HG02623 (cell line): ENCODE data around the gene ZNF444.
"Not testable (repeated sequence)": the region's sequence is repeated elsewhere in the genome, so short reads cannot be mapped to it uniquely, and the experiment has no call there.

Experiments
- ATAC-seq: cut with Tn5 transposase; IDR thresholded peaks from one replicate; pipeline ENCODE4 v1.9.1; 2021; ENCODE audit warnings: moderate library complexity; ENCODE audit not compliant: unreplicated experiment

The ZNF444 gene

DNA sequence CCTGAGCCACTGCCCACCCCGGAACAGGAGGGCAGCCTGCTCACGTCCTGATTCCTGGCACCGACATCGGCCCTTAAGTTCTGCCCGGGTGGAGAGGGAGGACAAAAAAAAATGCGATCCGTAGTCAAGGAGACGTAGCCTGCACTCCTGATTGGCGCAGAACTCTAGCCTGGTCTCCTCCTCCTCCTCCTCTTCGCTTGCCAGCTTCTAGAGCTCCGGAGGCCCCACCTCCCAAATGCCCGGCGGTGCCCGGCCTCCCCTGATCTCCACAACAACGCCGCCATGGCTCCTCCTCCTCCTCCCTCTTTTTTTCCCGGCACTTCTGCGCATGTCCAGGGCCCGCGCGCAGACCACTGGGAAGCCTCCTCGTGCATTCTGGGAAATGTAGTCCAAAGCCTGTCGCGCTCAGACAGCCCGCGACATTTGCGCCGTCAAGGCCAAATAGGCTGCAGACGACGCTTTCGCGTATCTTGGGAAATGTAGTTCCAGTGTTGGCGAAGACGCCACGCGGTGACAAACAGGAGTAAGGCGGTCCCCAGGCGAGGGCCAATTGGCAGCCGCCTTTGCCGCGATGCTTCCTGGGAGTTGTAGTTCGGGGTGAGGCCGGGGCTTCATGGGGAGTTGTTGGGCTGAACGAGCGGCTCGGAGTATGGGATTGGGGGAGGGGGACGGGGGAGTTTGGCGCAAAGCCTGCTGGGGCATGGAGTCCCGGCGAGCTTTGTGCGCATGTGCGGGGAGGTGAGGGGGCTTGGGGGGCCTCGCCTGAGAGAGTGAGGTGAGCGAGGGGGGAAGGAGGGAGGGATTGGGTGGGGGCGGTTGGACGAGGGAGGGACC lies at the start of gene ZNF444:
Gene ZNF444 (plus strand): TSS at position 705 of the 834 bp plus-strand sequence. CDS start 5,625 bp downstream, outside the sequence.
- ATAC-seq = peak; percentile 88

DNA sequence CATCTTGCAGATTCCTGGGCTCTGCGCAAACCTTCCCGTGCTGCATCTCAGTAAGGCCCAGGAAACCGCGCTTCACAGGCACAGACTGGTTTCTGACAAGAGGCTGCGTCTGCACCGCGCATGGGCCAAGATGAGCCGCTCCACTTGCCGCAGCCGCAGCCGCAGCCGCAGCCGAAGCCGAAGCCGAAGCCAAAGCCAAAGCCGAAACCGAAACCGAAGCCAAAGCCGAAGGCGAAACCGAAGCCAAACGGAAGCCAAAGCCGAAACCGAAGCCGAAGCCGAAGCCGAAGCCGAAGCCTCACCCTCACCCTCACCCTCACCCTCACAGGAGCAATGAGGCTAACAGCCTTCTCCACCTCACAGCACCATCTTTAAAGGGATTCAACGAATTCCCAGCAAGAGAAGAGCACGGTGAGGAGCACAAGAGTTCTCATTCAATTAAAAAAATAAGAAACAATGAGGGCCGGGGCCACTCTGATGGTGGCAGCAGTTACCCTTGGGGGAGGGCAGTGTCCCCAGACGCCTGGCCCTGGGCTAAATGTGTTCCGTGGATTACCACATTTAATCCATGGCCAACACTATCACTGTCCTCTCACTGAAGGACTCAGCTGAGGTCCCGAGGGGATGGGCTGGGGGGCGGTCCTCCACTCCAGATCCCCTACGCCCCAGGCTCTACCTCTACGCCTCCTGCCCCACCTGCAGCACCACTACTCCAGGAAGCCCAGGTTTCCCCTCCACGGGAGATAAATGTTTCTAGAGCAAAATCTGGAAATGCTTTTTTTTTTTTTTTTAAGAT lies 49.1 kb upstream of the ZNF444 start:
- no peak for ATAC-seq

DNA sequence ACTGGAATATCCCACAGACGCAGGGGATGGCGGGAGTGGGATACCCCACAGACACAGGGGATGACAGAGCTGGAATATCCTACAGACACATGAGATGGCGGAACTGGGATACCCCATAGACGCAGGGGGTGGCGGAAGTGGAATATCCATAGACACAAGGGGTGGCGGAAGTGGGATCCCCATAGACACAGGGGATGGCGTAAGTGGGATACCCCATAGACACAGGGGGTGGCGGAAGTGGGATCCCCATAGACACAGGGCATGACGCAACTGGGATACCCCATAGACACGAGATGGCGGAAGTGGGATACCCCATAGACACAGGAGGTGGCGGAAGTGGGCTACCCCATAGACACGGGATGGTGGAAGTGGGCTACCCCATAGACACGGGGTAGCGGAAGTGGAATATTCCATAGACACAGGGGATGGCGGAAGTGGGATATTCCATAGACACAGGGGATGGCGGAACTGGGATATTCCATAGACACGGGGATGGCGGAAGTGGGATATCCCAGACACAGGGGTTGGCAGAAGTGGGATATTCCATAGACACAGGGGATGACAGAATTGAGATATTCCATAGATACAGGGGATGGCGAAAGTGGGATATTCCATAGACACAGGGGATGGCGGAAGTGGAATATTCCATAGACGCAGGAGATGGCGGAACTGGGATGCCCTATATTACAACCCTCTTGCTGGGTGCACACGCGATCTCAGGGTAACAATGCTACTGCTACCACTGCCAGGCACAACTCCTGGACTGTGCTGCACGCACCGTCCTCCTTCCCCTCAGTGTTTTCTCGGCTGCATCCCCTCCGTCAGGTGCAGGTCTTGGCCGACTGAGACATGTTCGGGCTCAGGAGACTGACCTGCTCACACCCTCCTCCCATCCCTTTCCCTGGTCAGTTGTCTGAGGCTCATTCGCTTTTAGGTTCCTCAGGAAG lies 48.1 kb upstream of the ZNF444 start:
- no peak for ATAC-seq

DNA sequence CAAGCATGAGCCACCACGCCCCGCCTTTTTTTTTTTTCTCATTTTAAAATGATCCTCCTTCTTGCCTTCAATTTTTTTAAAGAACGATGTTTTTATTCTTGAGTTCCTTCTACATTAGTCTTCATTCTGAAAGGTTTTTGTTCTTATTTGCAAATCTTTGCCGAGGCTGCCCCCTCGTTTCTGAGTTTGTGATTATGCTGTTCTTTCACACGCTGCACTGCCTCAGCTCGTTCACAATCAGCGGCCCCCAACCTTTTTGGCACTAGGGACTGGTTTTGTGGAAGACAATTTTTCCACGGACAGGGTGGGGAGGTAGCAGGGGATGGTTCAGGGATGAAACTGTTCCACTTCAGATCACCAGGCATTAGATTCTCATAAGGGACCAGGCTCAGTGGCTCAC lies 46.6 kb upstream of the ZNF444 start:
- ATAC-seq = no peak

DNA sequence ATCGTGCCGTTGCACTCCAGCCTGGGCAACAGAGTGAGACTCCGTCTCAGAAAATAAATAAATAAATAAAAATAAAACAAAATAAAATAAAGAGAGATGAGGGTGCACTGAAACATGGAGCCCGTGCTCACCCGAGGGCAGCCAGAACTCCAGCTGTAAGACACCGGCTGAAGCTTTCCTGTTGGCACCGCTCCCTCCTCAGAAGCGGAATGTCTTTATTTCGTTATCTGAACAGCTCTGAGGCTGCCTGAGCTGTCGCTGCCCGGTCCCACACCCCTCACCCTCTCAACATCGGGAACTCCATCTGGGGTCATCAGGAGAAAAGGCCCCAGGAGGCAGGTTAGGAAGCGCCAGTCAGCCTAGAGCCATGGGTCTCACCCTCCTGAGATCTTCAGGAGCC lies 44.4 kb upstream of the ZNF444 start:
- ATAC-seq = no peak

DNA sequence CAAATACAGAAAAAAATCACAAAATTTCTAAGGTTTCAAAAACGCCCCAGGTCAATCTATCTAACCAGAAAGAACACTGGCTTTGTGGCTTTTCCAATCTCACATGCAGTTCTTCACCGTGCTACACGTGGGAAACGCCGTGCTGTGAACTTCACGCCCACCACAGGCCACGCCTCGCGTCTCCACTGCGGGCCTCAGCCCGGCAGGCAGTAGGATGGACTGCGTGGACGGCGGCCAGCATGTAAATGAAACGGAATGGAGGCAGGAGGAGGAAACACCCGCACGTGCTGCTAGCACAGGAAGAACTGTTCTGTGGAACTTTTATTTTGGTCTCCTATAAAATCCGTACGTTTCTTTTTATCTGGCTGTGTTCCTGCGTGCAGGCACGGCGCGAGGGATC lies 43.8 kb upstream of the ZNF444 start:
- no peak for ATAC-seq

DNA sequence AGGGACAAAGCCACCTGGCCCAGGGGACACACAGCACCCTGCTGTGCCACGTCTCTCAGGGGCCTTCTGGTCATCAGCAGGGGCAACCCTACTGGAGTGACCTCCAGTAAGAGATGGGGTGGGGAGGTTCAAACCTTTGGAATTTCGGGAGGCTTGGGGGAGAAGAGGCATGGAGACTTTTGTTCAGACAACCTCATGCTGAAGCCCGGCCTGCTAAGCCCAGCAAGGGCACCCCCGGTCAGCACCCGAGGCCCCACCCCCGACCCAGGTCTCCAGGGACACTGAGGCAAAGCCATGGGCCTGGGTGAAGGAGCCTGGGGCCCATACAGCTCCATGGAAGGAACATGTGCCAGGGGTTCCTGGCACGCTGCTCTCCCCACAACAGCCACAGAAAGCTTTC lies 43.3 kb upstream of the ZNF444 start:
- no peak for ATAC-seq

DNA sequence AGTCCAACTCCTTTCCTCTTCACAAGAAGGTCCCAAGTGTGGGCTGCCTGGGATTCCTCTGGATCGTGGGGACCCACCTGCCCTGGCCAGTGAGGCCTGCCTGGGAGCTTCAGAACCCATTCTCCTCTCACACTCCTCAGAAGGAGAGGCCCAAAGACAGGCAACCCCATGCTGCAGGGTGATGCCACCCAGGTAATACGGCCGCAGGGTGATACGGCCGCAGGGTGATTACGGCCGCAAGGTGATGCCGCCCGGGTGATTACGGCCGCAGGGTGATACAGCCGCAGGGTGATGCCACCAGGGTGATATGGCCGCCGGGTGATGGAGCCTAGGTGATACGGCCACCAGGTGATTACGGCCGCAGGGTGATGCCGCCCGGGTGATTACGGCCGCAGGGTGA lies 42.9 kb upstream of the ZNF444 start:
- not testable (repeated sequence) for ATAC-seq

DNA sequence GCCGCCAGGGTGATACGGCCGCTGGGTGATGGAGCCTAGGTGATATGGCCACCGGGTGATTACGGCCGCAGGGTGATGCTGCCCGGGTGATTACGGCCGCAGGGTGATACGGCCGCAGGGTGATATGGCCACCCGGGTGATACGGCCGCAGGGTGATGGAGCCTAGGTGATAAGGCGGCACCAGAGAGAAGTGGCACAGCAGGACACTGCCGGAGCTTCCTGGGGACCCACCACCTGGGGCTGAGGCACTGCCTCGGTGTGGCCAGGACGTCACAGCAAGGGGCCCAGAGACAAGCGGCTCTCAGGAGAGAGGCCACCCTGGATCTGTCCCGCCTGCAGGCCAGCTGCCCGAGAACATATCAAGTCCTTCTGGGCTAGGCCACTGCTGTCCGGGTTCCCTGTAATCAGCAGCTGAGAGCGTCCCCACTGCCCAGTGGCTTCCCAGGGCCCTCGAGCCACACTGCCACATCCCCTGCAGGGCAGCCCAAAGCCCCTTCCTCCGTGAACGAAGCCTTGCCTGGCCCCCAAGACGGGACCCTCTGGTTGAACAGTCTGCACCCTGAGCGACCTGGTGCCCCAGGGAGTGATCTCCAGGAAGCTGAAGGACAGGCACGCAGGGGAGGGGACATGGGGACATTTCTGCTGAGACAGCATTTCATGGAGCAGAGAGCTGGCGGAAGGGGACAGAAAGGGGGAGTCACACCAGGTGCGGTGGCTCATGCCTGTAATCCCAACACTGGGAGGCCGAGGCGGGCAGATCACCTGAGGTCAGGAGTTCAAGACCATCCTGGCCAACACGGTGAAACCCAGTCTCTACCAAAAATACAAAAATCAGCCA lies 42.1 kb upstream of the ZNF444 start:
- ATAC-seq = no peak

DNA sequence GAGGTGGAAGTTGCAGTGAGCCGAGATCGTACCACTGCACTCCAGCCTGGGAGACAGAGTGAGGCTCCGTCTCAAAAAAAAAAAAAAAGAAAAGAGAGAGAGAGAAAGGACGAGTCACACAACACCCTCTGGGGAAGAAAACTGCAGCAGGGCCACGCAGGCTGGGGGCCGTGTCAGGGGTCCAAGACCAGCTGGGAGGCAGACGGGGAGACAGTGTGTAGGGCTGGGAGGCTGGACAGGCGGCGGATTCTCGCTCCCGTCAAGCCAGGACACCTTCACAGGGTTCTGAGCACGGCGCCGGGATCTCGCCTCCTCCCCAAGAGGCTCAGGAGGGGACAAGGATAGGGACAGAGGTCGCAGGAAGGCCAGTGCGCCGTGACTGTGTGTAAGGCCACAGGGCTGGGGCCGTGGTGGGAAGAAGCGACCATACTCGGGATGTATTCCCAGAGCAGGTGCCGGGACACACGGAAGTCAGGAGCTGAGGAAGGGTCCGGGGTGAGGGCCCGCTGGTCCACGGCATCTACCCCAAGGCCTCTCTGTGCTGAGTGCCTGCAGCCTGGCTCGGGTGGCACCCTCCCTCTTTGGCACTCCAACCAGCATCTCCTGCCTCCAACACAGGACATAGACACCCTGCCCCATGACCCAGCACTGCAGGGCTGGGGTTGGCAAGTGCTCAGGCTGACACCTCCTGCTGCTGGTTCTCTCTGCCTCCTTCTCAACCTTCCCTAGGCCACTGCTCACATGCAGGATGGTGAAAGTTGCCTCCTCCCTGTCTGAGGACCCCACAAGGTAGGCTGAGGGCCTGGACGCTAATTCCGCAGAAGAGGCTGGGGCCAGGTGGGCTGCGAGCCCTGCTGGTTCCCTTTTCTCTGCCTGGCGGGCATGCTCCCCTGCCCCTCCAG lies 41.2 kb upstream of the ZNF444 start:
- ATAC-seq = no peak

DNA sequence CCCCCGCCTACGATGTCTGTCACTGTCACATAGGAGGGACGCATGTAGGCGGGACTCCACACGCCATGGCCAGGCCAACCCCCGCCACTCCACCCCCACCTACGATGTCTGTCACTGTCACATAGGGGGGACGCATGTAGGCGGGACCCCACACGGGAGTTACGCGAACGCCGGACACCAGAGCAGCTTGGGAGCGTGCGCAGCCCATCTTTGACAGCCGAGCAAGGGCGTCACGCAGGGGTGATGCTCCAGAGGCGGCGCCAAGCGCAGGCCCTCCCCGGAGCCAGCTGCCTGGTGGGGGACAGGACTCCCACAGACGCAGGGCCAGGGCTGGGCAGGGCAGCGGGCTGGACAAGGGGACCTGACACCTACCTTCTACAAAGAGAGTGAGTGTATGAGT lies 40.0 kb upstream of the ZNF444 start:
- ATAC-seq = no peak

DNA sequence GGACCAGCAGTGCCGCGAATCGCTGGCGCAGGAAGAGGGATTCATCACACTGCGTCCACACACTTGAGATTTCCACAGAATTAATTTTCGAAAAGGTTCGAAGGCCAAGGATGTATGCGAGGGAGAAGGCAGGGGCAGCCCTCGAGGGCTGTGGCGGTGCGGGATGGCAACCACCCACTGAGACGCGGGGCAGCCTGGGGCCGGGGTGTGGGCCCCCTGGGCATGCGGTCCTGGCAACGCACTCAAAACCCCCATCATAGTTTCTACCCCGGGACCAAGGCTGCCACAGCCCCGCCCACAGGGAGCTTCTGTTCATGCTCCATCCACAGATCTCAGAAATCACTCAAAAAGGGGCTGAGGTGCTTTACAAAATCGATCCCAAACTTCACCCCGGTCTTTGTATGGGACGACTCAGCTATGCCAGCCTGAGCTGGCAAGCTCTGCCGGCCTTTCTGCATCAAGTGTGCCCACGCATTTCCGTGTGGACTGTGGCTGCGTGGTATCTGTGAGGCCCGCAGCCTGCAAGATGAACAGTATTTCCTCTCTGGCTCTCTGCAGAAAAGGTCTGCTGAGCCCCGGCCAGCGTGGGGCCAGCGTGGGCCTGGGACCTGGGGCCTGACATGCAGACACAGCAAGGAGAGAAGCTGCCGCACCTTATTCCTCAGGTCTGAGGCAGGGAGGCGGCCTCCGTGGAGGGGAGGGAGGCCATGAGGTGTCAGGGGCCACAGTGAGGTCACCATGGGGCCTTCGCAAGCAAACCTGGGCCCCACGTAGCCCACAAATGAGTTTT lies 39.1 kb upstream of the ZNF444 start:
- no peak for ATAC-seq

DNA sequence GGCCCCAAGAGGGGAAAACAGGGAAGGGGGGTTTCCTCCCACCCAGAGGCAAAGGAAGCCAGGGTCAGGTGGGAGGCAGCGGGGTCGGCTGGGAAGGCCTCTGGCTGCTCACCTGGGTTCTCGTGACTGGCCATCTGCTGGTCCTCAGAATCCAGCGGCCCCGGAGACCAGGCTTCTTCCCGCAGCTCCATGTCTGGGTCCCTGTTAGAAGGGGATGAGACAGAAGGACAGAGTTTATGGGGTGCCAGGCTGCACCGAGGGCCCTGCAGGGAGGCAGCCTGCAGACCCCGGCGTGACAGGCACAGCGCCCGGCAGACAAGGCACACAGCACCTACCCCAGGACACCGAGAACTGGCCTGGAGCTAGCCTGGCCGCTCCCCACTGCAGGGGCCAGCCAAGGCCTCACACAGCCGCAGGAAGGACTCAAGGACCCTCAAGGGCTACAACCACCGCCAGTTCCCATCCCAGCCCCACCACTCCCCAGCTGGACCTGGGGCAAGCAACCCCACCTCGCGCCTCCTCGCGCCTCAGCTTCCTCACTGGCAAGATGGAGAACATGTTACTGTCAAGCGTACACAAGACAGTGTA lies 38.0 kb upstream of the ZNF444 start:
- ATAC-seq = no peak

DNA sequence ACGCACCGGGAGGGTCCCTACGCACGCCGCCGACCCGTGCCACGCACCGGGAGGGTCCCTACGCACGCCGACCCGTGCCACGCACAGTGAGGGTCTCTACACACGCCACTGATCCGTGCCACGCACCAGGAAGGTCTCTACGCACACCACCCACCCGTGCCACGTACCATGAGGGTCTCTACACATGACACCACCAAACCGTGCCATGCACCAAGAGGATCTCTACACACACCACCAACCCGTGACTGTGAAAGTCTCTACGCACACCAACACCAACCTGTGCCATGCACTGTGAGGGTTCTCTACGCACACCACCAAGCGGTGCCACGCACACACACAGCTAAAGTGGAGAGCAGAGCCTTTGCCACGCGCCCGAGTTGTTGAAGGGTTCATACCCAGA lies 36.7 kb upstream of the ZNF444 start:
- no peak for ATAC-seq

DNA sequence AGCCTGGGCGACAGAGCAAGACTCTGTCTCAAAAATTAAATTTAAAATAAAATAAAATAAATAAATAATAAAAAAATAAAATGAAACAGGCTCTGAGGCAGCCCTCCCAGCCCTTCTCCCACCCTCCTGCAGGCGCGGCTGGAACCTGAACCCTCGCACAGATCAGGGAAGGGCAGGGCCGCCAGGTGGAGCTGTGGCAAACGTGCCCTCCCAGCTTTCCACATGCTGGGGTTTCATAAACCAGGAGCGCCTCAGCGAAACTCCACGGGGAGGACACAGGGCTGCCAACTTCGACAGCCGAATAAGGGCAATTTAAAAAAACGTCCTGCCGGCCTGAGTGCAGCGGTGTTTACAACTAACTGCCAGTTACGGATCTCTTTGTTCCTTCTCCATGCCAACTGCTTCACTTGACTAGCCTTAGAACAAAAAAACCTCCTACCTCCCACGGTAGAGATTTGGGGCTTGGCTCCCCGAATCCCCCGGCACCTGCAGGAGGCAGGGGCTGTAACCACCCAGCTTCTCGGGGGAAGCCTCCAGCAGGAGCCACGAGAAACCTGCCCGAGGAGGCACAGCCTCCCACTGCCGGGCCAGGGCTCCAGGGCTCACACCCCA lies 35.9 kb upstream of the ZNF444 start:
- no peak for ATAC-seq

DNA sequence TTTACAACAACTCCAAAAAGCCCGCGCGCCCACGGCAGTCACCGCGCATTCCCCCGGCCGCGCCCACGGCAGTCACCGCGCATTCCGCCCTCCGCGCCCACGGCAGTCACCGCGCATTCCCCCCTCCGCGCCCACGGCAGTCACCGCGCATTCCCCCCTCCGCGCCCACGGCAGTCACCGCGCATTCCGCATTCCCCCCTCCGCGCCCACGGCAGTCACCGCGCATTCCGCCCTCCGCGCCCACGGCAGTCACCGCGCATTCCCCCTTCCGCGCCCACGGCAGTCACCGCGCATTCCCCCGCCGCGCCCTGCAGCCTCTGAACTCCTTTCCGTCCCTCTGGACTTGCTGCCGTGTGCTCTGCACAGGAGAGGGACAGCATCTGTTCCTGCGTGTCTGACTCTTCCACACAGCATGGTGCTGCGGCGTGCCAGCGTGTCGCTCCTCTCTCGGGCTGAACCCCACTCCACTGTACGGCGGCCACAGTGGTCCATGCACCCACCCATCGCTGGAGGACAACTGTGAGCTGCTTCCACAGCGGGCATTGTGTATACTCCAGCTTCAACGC lies 35.2 kb upstream of the ZNF444 start:
- not testable (repeated sequence) for ATAC-seq

DNA sequence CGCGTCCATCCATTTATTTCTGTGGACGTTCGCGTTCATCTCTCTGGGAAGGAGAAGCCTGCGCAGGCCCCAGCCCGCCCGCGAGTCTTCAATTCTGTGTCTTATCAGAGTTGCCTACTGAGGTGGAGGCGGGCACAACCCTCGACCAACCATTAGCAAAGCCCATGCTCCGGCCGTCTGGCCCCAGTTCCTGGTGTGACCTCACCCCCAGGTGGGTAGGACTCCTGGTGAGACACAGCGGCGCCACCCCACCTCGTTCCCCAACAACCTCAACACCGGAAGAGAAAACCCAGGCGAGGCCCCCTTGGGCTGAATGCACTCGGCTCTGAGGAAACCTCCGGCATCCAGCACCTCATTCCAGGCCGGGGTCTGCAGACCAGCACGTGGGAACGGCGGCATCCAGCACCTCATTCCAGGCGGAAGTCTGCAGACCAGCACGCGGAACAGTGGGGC lies 34.7 kb upstream of the ZNF444 start:
- ATAC-seq = no peak
